CD14-positive monocyte (primary cell): ENCODE measurements around the gene ACTN4. TPM values are rescaled to one million over a fixed set of nuclear protein-coding genes. Genes with fewer than 3 reads are reported as not detected.

Source experiments
- DNase-seq, 3 donors: peaks; one replicate each; pipeline ENCODE4 v3.0.0-alpha.2; 2011 to 2022
- H2AFZ ChIP-seq: 2 replicates; pipeline ENCODE4 v1.6.0; 2012; ENCODE audit warnings: mild to moderate bottlenecking, low read depth, low read length, inconsistent platforms; ENCODE audit not compliant: insufficient read depth, poor library complexity, severe bottlenecking
- H3K27ac ChIP-seq, 2 donors: 1 replicate in 1 of 2; 2 replicates in 1 of 2; pipeline ENCODE4 v1.5.1; 2012 to 2013; ENCODE audit warnings: low read length in 2 of 2, control low read depth in 1 of 2, inconsistent platforms in 1 of 2, low read depth in 1 of 2, mild to moderate bottlenecking in 1 of 2
- H3K27me3 ChIP-seq, 2 donors: one replicate each; pipeline versions ENCODE4 v1.6.0 to v1.6.1; 2011 to 2013; ENCODE audit warnings: low read length in 2 of 2; ENCODE audit not compliant: control insufficient read depth in 2 of 2, insufficient read depth in 2 of 2
- H3K36me3 ChIP-seq, 2 donors: replicated peaks in 1 of 2; 1 replicate in 1 of 2; 2 replicates in 1 of 2; pipeline versions ENCODE4 v1.5.1 to v1.6.1; 2012 to 2013; ENCODE audit warnings: low read length in 2 of 2, control low read depth in 1 of 2, inconsistent platforms in 1 of 2, mild to moderate bottlenecking in 1 of 2; ENCODE audit not compliant: insufficient read depth in 2 of 2, control insufficient read depth in 1 of 2
- H3K4me1 ChIP-seq, 2 donors: 1 replicate in 1 of 2; 2 replicates in 1 of 2; pipeline versions ENCODE4 v1.5.1 to v1.6.1; 2012 to 2013; ENCODE audit warnings: low read length in 2 of 2, control low read depth in 1 of 2, inconsistent platforms in 1 of 2, mild to moderate bottlenecking in 1 of 2, moderate library complexity in 1 of 2; ENCODE audit not compliant: insufficient read depth in 2 of 2, control insufficient read depth in 1 of 2
- H3K4me2 ChIP-seq: replicated peaks from 2 replicates; pipeline ENCODE3; 2012; ENCODE audit warnings: low read length, moderate library complexity, mild to moderate bottlenecking; ENCODE audit not compliant: poor library complexity, severe bottlenecking; ENCODE audit errors: extremely low read depth
- H3K4me3 ChIP-seq, 3 experiments: fragments of 200-600 bp in 1 of 3; sonication (generic) in 1 of 3; replicated peaks in 1 of 3; 1 replicate in 2 of 3; 2 replicates in 1 of 3; pipeline ENCODE4 v1.5.1; 2011 to 2013; ENCODE audit warnings: low read length in 3 of 3, mild to moderate bottlenecking in 3 of 3, control low read depth in 2 of 3, low read depth in 2 of 3, inconsistent platforms in 1 of 3, moderate library complexity in 1 of 3
- H3K79me2 ChIP-seq: 2 replicates; pipeline ENCODE4 v1.6.0; 2012; ENCODE audit warnings: mild to moderate bottlenecking, control low read depth, inconsistent platforms, low read length, moderate library complexity; ENCODE audit not compliant: insufficient read depth
- H3K9ac ChIP-seq: 2 replicates; pipeline ENCODE4 v1.6.0; 2017; ENCODE audit warnings: low read length, mild to moderate bottlenecking; ENCODE audit not compliant: insufficient read depth, poor library complexity, severe bottlenecking
- H3K9me3 ChIP-seq, 2 donors: replicated peaks in 1 of 2; 1 replicate in 1 of 2; 2 replicates in 1 of 2; pipeline versions ENCODE4 v1.5.1 to v1.6.1; 2012 to 2013; ENCODE audit warnings: low read length in 2 of 2, control low read depth in 1 of 2; ENCODE audit not compliant: control insufficient read depth in 1 of 2, insufficient read depth in 1 of 2
- H4K20me1 ChIP-seq: 2 replicates; pipeline ENCODE4 v1.6.0; 2012; ENCODE audit warnings: mild to moderate bottlenecking, low read length, control low read depth, moderate library complexity; ENCODE audit not compliant: insufficient read depth
- H3K27ac Mint-ChIP-seq, 7 donors: one replicate each; pipeline ENCODE4 v1.8.0; 2020; ENCODE audit warnings: mild to moderate bottlenecking in 7 of 7, mixed read lengths in 7 of 7, moderate library complexity in 6 of 7, inconsistent platforms in 2 of 7
- H3K27me3 Mint-ChIP-seq, 3 donors: one replicate each; pipeline ENCODE4 v1.8.0; 2021 to 2022; ENCODE audit warnings: low read depth in 3 of 3, mild to moderate bottlenecking in 3 of 3, mixed read lengths in 3 of 3, moderate library complexity in 3 of 3, inconsistent platforms in 1 of 3
- H3K36me3 Mint-ChIP-seq, 2 donors: one replicate each; pipeline ENCODE4 v1.8.0; 2020; ENCODE audit warnings: mixed read lengths in 2 of 2, inconsistent platforms in 1 of 2, mild to moderate bottlenecking in 1 of 2
- H3K4me1 Mint-ChIP-seq: one replicate; pipeline ENCODE4 v1.8.0; 2020; ENCODE audit warnings: mild to moderate bottlenecking, mixed read lengths
- H3K4me3 Mint-ChIP-seq, 2 donors: one replicate each; pipeline ENCODE4 v1.8.0; 2020; ENCODE audit warnings: mild to moderate bottlenecking in 2 of 2, mixed read lengths in 2 of 2, moderate library complexity in 1 of 2
- H3K9me3 Mint-ChIP-seq, 7 donors: one replicate each; pipeline ENCODE4 v1.8.0; 2020 to 2022; ENCODE audit warnings: mixed read lengths in 7 of 7, mild to moderate bottlenecking in 6 of 7, moderate library complexity in 6 of 7, inconsistent platforms in 2 of 7
- WGBS: methylation state at CpG from one replicate; pipeline ENCODE4 v1.1.5; 2013; ENCODE audit warnings: missing lambda C conversion rate; ENCODE audit not compliant: insufficient coverage; 5-methylcytosine and 5-hydroxymethylcytosine counted together
- intact Hi-C, 2 donors: fragments of 100-400 bp; cut with micrococcal nuclease; formaldehyde crosslinking; loops; one replicate each; pipeline versions ENCODE4 v1.15.0 to v1.15.1; 2023
- polyA plus RNA-seq, 3 donors: library from polyadenylated mRNA; depleted of rRNA in 1 of 3; unstranded in 2 of 3; stranded (reverse) in 1 of 3; fragments of 300-500 nt in 2 of 3; fragments of >200 nt in 1 of 3; fragmentation: Illumina TruSeq in 2 of 3; gene quantifications; 1 replicate in 2 of 3; 2 replicates in 1 of 3; pipeline ENCODE4 v1.2.3, GENCODE V29; 2012 to 2021
- TF ChIP-seq, protein P1 (sequence below): fragments of 200-600 bp; IDR thresholded peaks from one replicate; pipeline ENCODE4 v1.8.0; 2022; ENCODE audit warnings: antibody characterized with exemption, mild to moderate bottlenecking

ACTN4 gene
- polyA plus RNA-seq, 3 donors, result 8.4 to 177 (median 16.0) TPM

GRCh38 chr19:38615007-38615581 lies 32.4 kb upstream of the ACTN4 start:
- intact Hi-C loops, result loop anchor here in 1 of 2 donors (5.0 kb wide), 2 partner anchors 198 to 298 kb away; partner anchors contain the start of genes KCNK6 and YIF1B
- Mint-ChIP-seq H3K4me3 (peak overlapping the region in 1 of 2 donors; percentile 8), H3K9me3 (peaks cover 0 to 3% (median 0%) of the 10 kb centered on the region in 7 donors), H3K36me3 (peaks cover 20 to 42% of the 10 kb centered on the region in 2 donors), H3K27me3 (peaks cover 0 to 2% (median 2%) of the 10 kb centered on the region in 3 donors), H3K4me1 (peaks cover 28% of the 10 kb centered on the region), H3K27ac (peak overlapping the region in 4 of 7 donors; percentile 15 to 32 (median 20))
- peaks cover 50% of the 10 kb centered on the region for H3K79me2 ChIP-seq
- WGBS, result 95% methylated on average over 6 of the region's 7 CpGs
- H3K27me3 ChIP-seq, result no peaks in the 10 kb centered on the region
- no peak for DNase-seq
- H3K36me3 ChIP-seq, result peaks cover 27 to 33% of the 10 kb centered on the region in 2 donors
- H3K9me3 ChIP-seq, result no peaks in the 10 kb centered on the region
- no peaks in the 10 kb centered on the region for H4K20me1 ChIP-seq
- no peak overlapping the region for H3K9ac ChIP-seq
- H3K4me3 ChIP-seq, result no peak overlapping the region
- H3K4me1 ChIP-seq, result peaks cover 34 to 42% of the 10 kb centered on the region in 2 donors
- TF ChIP-seq, protein P1, sequence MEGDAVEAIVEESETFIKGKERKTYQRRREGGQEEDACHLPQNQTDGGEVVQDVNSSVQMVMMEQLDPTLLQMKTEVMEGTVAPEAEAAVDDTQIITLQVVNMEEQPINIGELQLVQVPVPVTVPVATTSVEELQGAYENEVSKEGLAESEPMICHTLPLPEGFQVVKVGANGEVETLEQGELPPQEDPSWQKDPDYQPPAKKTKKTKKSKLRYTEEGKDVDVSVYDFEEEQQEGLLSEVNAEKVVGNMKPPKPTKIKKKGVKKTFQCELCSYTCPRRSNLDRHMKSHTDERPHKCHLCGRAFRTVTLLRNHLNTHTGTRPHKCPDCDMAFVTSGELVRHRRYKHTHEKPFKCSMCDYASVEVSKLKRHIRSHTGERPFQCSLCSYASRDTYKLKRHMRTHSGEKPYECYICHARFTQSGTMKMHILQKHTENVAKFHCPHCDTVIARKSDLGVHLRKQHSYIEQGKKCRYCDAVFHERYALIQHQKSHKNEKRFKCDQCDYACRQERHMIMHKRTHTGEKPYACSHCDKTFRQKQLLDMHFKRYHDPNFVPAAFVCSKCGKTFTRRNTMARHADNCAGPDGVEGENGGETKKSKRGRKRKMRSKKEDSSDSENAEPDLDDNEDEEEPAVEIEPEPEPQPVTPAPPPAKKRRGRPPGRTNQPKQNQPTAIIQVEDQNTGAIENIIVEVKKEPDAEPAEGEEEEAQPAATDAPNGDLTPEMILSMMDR, result no peak
- no peak overlapping the region for H3K4me2 ChIP-seq
- H3K27ac ChIP-seq, result no peak overlapping the region
- no peak overlapping the region for H2AFZ ChIP-seq

GRCh38 chr19:38616265-38616664 lies 31.2 kb upstream of the ACTN4 start:
- peaks cover 19 to 44% of the 10 kb centered on the region in 2 donors for H3K36me3 Mint-ChIP-seq
- peaks cover 0 to 2% (median 1%) of the 10 kb centered on the region in 3 donors for H3K27me3 Mint-ChIP-seq
- H3K4me1 Mint-ChIP-seq, result peaks cover 31% of the 10 kb centered on the region
- peaks cover 35 to 44% of the 10 kb centered on the region in 2 donors for H3K4me1 ChIP-seq
- H3K4me3 ChIP-seq, result no peak overlapping the region
- no peak overlapping the region for H3K4me2 ChIP-seq
- DNase-seq, result no peak
- peaks cover 28 to 35% of the 10 kb centered on the region in 2 donors for H3K36me3 ChIP-seq
- H3K79me2 ChIP-seq, result peaks cover 62% of the 10 kb centered on the region
- no peak overlapping the region for H3K9ac ChIP-seq
- H4K20me1 ChIP-seq, result no peaks in the 10 kb centered on the region
- no peak overlapping the region for H3K4me3 Mint-ChIP-seq
- TF ChIP-seq, protein P1, result no peak
- peak overlapping the region in 4 of 7 donors; percentile 9 to 97 (median 32) for H3K27ac Mint-ChIP-seq
- no peaks in the 10 kb centered on the region for H3K9me3 Mint-ChIP-seq
- intact Hi-C loops, result loop anchor here in 1 of 2 donors (5.0 kb wide), 2 partner anchors 199 to 299 kb away; partner anchors contain the start of genes KCNK6 and YIF1B
- WGBS, result 87% methylated on average over 4 of the region's 6 CpGs
- H3K27ac ChIP-seq, result peak overlapping the region in 1 of 2 donors; percentile 97
- H2AFZ ChIP-seq, result no peak overlapping the region
- no peaks in the 10 kb centered on the region for H3K27me3 ChIP-seq
- H3K9me3 ChIP-seq, result no peaks in the 10 kb centered on the region
